Measurements from ENCODE around the gene PHLDA2.

PHLDA2 gene

DNA sequence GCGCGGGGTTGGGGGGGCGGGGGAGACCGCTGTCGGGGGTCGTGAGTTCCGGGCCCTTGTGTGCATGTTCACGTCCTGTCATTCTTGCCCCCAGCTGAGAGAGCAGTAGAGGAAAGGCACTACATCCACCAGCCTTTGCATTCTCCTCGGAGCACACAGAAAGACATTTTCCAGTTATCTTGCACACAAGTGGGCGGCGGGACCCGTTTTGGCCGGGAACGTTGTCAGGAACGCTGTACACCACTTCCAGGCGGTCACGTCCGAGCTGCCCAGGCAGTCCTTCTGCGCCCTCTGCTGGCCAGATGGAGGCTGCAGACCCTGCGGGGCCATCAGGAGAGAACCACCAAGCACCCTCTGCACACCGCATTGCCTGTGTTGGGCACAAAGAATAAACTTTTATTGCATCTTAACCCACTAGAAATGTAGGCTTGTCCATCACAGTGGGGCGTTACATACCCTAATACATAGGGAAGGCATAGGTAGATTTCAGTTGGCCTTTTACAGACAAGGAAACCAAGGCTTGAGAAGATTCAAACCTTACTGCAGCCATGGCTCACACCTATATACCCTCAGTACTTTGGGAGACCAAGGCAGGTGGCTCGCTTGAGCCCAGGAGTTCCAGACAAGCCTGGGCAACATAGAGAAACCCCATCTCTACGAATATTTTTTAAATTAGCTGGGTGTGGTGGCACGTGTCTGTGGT, 40.8 kb downstream of the PHLDA2 start:
- no peak overlapping the region for H3K4me3 Mint-ChIP-seq
- ATAC-seq (replicated peaks) (peak; percentile 30), DNase-seq (peak; percentile 82 to 89 (median 87))
- no peaks in the 10 kb centered on the region for H3K9me3 Mint-ChIP-seq
- peaks cover 19 to 24% of the 10 kb centered on the region in 2 donors for H3K4me1 Mint-ChIP-seq (ENCODE audit: low read depth in 2 of 2)
- peaks cover 12% of the 10 kb centered on the region for H3K36me3 Mint-ChIP-seq (ENCODE audit: insufficient read depth)
- peak overlapping the region in 1 of 2 donors; percentile 19 for H3K27ac Mint-ChIP-seq
- H3K27me3 Mint-ChIP-seq = peaks cover 0 to under 1% of the 10 kb centered on the region in 2 donors

DNA sequence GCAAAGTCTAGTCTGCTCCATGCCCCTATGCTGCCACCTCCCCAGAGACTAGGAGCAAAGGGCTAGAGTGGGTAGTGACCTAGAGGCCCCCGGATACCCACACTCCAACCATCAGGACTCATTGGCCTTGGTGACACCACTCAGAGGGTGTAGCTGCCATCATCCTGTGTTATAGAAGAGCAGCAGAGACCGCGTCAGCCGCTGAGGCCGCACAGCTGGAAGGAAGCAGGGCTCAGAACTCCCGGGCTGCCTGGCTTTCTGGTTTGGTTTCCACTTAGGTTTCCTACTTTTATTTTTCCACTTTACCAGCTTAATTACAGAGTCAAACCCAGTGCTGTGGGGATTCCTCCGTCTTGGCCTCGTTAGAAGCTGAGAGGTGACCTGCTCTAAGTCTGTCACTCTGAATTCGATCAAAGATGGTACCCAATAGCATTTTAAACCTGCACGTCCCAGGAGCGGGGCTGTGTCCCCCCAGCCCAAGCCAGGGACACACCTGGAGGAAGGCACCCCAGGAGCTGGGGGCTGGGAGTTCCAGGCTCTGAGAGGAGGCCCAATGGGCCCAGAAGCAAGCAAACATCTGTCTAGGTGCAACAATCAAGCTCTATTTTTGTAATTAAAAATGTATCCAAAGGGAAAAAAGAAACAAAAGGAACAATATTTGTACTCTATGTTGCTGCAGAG, 41.6 kb downstream of the PHLDA2 start:
- ATAC-seq (replicated peaks) (no peak), DNase-seq (no peak)
- H3K4me1 Mint-ChIP-seq (ENCODE audit: low read depth in 2 of 2) = peaks cover 15 to 24% of the 10 kb centered on the region in 2 donors
- peak overlapping the region; percentile 21 to 24 for H3K4me3 Mint-ChIP-seq
- peaks cover 6 to 8% of the 10 kb centered on the region in 2 donors for H3K27me3 Mint-ChIP-seq
- H3K9me3 Mint-ChIP-seq = no peaks in the 10 kb centered on the region
- H3K27ac Mint-ChIP-seq = no peak overlapping the region
- peaks cover 13% of the 10 kb centered on the region for H3K36me3 Mint-ChIP-seq (ENCODE audit: insufficient read depth)

GRCh38 chr11:2886936-2887335, 42.3 kb downstream of the PHLDA2 start:
- Mint-ChIP-seq H3K4me1 (ENCODE audit: low read depth in 2 of 2) (peaks cover 12 to 20% of the 10 kb centered on the region in 2 donors), H3K4me3 (peak overlapping the region; percentile 21 to 41), H3K36me3 (ENCODE audit: insufficient read depth) (peaks cover 13% of the 10 kb centered on the region), H3K27me3 (peaks cover 6 to 9% of the 10 kb centered on the region in 2 donors), H3K9me3 (no peaks in the 10 kb centered on the region), H3K27ac (peak overlapping the region in 1 of 2 donors; percentile 80)
- ATAC-seq (replicated peaks) (no peak), DNase-seq (no peak)

DNA sequence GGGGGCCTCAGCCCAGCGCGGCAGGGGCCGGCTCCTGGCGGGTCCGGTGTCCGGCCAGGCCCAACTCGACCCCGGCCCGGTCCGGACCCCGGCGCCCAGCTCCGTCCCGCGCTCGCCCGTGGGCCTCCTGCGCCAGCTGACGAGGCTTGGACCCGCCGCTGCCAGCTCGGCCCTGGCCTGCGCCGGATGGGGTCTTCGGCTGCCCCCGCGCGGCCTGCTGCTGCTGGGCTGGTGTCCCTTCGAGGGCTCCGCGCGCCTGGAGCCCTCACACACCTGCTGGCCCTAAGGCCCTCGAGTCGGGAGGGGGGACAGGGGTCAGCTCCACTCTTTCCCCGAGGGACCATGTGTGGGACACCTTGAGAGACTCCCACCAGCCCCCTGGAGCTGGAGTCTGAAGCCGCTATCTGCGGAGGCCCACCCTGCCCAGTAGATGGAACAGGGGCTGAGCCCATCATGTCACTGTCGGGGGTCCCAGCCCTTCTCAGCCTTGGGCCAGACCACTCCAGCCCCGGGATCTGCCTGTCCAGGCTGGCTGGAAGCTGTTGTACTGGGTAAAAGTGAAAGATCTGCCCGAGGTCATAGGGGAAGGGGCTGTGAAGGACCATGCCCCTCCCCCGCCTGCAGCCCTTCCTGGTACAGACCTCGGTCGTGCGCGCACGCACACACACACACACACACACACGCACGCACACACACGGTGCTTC, 42.9 kb downstream of the PHLDA2 start:
- Mint-ChIP-seq H3K27ac (peak overlapping the region in 1 of 2 donors; percentile 80), H3K4me3 (peak overlapping the region; percentile 21 to 41), H3K4me1 (ENCODE audit: low read depth in 2 of 2) (peaks cover 10 to 17% of the 10 kb centered on the region in 2 donors), H3K9me3 (no peaks in the 10 kb centered on the region), H3K36me3 (ENCODE audit: insufficient read depth) (peaks cover 13% of the 10 kb centered on the region), H3K27me3 (peaks cover 6 to 9% of the 10 kb centered on the region in 2 donors)
- ATAC-seq (replicated peaks) (no peak), DNase-seq (no peak)

DNA sequence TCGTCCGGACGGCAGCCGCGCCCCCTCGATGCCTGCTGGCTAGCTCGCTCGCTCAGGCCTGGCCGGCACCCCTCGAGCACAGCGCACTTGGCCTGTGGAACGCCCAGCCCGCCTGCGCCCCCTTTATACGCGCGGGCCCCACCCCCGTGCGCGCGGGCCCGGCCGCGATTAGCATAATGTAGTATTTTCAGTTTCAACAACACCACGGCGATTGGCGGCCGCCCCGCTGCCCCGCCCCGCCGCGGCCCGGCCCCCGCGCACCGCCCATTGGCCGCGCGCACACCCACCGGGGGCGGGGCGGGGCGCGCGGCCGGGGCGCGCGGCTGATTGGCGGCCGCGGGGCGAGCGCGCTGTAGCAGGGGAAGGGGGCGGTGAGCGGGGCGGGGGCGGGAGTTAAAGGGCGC, 43.5 kb downstream of the PHLDA2 start, which contains the start of gene CDKN1C:
Gene CDKN1C, minus strand, starts transcription at position 98 of the 404 bp plus-strand sequence. CDS start 319 bp downstream, outside the sequence.
- ATAC-seq (replicated peaks) = peak; percentile 92
- H3K9me3 Mint-ChIP-seq = no peaks in the 10 kb centered on the region

DNA sequence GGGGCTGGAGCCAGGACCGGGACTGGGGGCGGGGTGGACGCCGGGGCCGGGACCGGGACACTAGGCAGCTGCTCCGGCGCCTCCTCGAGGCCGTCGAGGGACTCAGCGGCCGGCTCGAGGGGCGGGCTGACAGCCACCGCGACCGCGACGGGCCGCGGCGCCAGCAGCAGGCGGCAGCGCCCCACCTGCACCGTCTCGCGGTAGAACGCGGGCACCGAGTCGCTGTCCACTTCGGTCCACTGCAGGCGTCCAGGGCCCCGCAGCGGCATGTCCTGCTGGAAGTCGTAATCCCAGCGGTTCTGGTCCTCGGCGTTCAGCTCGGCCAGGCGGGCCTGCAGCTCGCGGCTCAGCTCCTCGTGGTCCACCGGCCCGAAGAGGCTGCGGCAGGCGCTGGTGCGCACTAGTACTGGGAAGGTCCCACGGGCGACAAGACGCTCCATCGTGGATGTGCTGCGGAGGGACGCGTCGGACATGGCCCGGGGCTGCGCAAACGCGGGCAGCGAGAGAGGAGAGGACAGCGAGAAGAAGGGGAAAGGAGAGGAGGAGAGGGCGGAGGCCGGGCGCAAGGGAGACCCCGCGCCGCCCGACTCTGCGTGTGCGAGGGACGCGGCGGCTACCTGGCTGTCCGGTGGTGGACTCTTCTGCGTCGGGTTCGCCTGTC, 44.1 kb downstream of the PHLDA2 start:
- Mint-ChIP-seq H3K36me3 (ENCODE audit: insufficient read depth) (peaks cover 13% of the 10 kb centered on the region), H3K4me1 (ENCODE audit: low read depth in 2 of 2) (peaks cover 10 to 17% of the 10 kb centered on the region in 2 donors), H3K27me3 (peaks cover 6 to 9% of the 10 kb centered on the region in 2 donors), H3K4me3 (peak overlapping the region; percentile 81), H3K27ac (peak overlapping the region in 1 of 2 donors; percentile 39), H3K9me3 (no peaks in the 10 kb centered on the region)
- peak; percentile 17 for ATAC-seq (replicated peaks)
- peak in 1 of 3 experiments; percentile 29 for DNase-seq

More for the DNA sequence above, 43.5 kb downstream of the PHLDA2 start, which contains the start of gene CDKN1C:
- Mint-ChIP-seq H3K4me1 (ENCODE audit: low read depth in 2 of 2) (peaks cover 10 to 17% of the 10 kb centered on the region in 2 donors), H3K4me3 (peak within 1 kb of the TSS; percentile 81), H3K27ac (peak within 1 kb of the TSS; percentile 39 to 80), H3K36me3 (ENCODE audit: insufficient read depth) (peaks cover 13% of the 10 kb centered on the region), H3K27me3 (peaks cover 6 to 9% of the 10 kb centered on the region in 2 donors)
- peak; percentile 76 to 78 (median 76) for DNase-seq

- H3K36me3 Mint-ChIP-seq (ENCODE audit: insufficient read depth) = peaks cover 13% of the 10 kb centered on the region
- H3K9me3 Mint-ChIP-seq = no peaks in the 10 kb centered on the region
- no peak for ATAC-seq (replicated peaks)
- no peak overlapping the region for H3K27ac Mint-ChIP-seq
- H3K27me3 Mint-ChIP-seq = peaks cover 6 to 9% of the 10 kb centered on the region in 2 donors
- peak overlapping the region in 1 of 2 donors; percentile 76 for H3K4me3 Mint-ChIP-seq
- no peak for DNase-seq
- peaks cover 10 to 17% of the 10 kb centered on the region in 2 donors for H3K4me1 Mint-ChIP-seq (ENCODE audit: low read depth in 2 of 2)
Measured at GRCh38 chr11:2883979-2884815, 45.0 kb downstream of the PHLDA2 start.

- Mint-ChIP-seq H3K36me3 (ENCODE audit: insufficient read depth) (peaks cover 13% of the 10 kb centered on the region), H3K27me3 (peaks cover 6 to 9% of the 10 kb centered on the region in 2 donors), H3K4me1 (ENCODE audit: low read depth in 2 of 2) (peaks cover 10 to 14% of the 10 kb centered on the region in 2 donors), H3K9me3 (no peaks in the 10 kb centered on the region), H3K27ac (no peak overlapping the region), H3K4me3 (peak overlapping the region; percentile 71 to 76)
- ATAC-seq (replicated peaks) (no peak), DNase-seq (no peak)
Measured at GRCh38 chr11:2883640-2883978, 45.6 kb downstream of the PHLDA2 start.

DNA sequence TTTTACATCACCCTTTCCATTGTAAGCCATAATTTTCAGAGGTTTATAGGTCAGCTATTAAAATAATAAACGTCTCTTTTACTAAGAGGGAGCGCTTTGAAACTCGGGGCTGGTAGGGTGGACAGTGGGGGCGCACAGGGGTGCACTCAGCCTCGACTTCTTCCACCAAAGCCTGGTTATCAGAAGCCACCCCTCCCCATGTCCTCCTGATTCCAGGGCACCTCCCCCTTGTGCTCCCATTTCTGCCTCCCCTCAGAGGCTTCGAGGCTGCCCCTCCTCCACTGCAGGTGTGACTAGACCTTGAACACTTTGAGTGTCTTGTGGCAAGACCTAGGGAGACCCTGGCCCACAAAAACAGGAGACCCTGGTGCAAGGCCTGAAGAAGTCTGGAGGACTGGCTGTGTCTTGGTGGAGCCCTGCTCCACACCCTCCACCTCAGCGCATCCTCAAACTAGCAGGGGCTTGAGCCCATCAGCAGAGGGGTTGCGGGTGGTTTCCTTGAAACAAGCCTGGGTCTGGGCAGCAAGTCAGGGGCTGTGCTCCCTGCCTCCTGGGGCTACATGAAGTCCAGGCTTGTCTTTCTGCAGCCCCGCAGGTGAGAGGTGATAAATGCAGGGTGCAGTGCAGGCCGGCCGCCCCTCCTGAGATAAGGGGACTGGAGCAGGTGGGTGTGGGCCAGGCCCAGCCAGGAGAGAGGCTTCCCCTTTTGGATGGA, 46.7 kb downstream of the PHLDA2 start:
- ATAC-seq (replicated peaks) = no peak
- Mint-ChIP-seq H3K4me3 (peak overlapping the region; percentile 71 to 76), H3K27ac (no peak overlapping the region), H3K4me1 (ENCODE audit: low read depth in 2 of 2) (peaks cover 8 to 10% of the 10 kb centered on the region in 2 donors), H3K36me3 (ENCODE audit: insufficient read depth) (peaks cover 13% of the 10 kb centered on the region), H3K9me3 (no peaks in the 10 kb centered on the region), H3K27me3 (peaks cover 6 to 9% of the 10 kb centered on the region in 2 donors)
- no peak for DNase-seq

- Mint-ChIP-seq H3K27ac (no peak overlapping the region), H3K4me3 (no peak overlapping the region), H3K27me3 (peaks cover 6 to 9% of the 10 kb centered on the region in 2 donors), H3K36me3 (ENCODE audit: insufficient read depth) (peaks cover 12% of the 10 kb centered on the region), H3K9me3 (no peaks in the 10 kb centered on the region), H3K4me1 (ENCODE audit: low read depth in 2 of 2) (peaks cover 8 to 10% of the 10 kb centered on the region in 2 donors)
- no peak for DNase-seq
- no peak for ATAC-seq (replicated peaks)
Measured at GRCh38 chr11:2881981-2882375, 47.2 kb downstream of the PHLDA2 start.

- DNase-seq (no peak), ATAC-seq (replicated peaks) (no peak)
- peaks cover 7% of the 10 kb centered on the region for H3K36me3 Mint-ChIP-seq (ENCODE audit: insufficient read depth)
- H3K27ac Mint-ChIP-seq = no peak overlapping the region
- peaks cover 6 to 9% of the 10 kb centered on the region in 2 donors for H3K27me3 Mint-ChIP-seq
- peaks cover 8 to 10% of the 10 kb centered on the region in 2 donors for H3K4me1 Mint-ChIP-seq (ENCODE audit: low read depth in 2 of 2)
- H3K4me3 Mint-ChIP-seq = no peak overlapping the region
- no peaks in the 10 kb centered on the region for H3K9me3 Mint-ChIP-seq
Measured at GRCh38 chr11:2881076-2881980, 47.9 kb downstream of the PHLDA2 start.
